Suprapubic skin (tissue), 4 donors: ENCODE data around the gene CAPN10.

ENCODE experiments used
- POLR2A ChIP-seq, 2 donors: fragments of 450-650 bp; IDR thresholded peaks; one replicate each; pipeline ENCODE4 v1.6.1; 2017; ENCODE audit warnings: antibody characterized with exemption in 2 of 2, mild to moderate bottlenecking in 2 of 2, moderate library complexity in 2 of 2
- POLR2AphosphoS5 ChIP-seq, 3 donors: sonication (generic); formaldehyde crosslinking; IDR thresholded peaks; one replicate each; pipeline ENCODE4 v1.6.1; 2017; ENCODE audit warnings: antibody characterized with exemption in 3 of 3
- TF ChIP-seq, protein P1 (sequence below), 2 donors: fragments of 200-600 bp in 1 of 2; fragments of 450-650 bp in 1 of 2; sonication (generic) in 1 of 2; IDR thresholded peaks; one replicate each; pipeline ENCODE4 v1.5.1; 2016 to 2019; ENCODE audit warnings: antibody characterized with exemption in 2 of 2, mild to moderate bottlenecking in 1 of 2, moderate library complexity in 1 of 2

DNA sequence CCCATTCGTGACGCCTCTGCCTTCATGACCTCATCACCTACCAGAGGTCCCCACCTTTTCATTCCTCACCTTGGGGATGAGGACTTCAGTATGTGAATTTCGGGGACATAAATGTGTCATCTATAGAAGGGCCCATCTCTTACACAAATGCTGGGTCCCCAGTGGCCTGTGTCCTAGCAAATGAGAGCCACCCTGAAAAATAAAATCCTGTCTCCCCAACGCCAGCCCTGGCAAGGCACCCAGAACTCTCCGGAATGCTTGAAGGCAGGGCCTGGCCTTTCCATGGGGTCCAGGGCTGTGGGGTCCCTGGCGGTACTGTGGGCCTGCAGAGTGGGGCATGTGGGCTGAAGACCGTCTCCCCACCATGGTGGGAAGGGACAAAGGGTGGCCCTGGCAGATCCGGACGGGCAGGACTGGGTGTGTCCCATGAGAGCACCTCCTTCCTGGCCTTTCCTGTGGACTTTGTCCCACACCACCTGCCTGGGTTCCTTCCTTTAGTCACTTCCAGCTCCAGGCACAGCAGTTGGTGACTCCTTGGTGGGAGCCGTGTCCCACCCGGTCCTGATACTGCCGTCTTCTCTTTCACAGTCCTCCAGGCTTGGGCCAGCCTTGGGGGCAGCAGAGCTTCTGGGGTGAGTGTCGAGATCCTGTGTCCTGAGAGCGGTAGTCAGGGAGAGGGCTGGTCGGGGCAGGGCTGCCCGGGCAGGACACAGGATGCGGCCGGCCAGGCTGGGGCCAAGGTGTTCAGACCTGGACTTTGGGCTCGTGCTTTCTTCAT lies 18.6 kb downstream of the CAPN10 start:
- TF ChIP-seq POLR2AphosphoS5 (IDR thresholded peaks at IDR 0.05), result no peak
- TF ChIP-seq POLR2A (IDR thresholded peaks at IDR 0.05), result no peak
- TF ChIP-seq, protein P1, sequence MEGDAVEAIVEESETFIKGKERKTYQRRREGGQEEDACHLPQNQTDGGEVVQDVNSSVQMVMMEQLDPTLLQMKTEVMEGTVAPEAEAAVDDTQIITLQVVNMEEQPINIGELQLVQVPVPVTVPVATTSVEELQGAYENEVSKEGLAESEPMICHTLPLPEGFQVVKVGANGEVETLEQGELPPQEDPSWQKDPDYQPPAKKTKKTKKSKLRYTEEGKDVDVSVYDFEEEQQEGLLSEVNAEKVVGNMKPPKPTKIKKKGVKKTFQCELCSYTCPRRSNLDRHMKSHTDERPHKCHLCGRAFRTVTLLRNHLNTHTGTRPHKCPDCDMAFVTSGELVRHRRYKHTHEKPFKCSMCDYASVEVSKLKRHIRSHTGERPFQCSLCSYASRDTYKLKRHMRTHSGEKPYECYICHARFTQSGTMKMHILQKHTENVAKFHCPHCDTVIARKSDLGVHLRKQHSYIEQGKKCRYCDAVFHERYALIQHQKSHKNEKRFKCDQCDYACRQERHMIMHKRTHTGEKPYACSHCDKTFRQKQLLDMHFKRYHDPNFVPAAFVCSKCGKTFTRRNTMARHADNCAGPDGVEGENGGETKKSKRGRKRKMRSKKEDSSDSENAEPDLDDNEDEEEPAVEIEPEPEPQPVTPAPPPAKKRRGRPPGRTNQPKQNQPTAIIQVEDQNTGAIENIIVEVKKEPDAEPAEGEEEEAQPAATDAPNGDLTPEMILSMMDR (IDR thresholded peaks at IDR 0.05), result no peak
